Stimulated activated CD4-positive, alpha-beta T cell treated with anti-CD3 and anti-CD28 coated beads, Interleukin-2, amount 100 ng/mL, for 24 hours (primary cell): ENCODE data around the gene PCBP3.
"Not testable (repeated sequence)": the region's sequence is repeated elsewhere in the genome, so short reads cannot be mapped to it uniquely, and the experiment has no call there.

Experiments
- DNase-seq, 2 donors: peaks; one replicate each; pipeline ENCODE4 v3.0.0-alpha.2; 2020

The PCBP3 gene

DNA sequence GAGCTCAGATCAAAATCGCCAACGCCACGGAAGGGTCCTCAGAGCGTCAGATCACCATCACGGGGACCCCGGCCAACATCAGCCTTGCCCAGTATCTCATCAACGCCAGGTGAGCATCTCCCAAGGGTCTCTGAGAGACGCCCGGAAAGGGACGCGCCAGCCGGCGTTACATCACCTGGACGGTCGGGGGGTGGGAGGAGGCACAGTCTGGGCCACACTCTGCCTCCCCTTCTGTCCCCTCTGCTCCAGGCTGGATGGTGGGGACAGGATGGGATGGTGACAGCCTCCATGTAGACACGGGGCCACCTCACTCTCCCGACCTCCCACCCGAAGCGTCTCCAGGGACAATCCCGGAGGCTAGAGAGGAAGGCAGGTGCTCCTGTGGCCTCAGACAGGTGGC, 296.6 kb downstream of the PCBP3 start:
- DNase-seq = no peak

DNA sequence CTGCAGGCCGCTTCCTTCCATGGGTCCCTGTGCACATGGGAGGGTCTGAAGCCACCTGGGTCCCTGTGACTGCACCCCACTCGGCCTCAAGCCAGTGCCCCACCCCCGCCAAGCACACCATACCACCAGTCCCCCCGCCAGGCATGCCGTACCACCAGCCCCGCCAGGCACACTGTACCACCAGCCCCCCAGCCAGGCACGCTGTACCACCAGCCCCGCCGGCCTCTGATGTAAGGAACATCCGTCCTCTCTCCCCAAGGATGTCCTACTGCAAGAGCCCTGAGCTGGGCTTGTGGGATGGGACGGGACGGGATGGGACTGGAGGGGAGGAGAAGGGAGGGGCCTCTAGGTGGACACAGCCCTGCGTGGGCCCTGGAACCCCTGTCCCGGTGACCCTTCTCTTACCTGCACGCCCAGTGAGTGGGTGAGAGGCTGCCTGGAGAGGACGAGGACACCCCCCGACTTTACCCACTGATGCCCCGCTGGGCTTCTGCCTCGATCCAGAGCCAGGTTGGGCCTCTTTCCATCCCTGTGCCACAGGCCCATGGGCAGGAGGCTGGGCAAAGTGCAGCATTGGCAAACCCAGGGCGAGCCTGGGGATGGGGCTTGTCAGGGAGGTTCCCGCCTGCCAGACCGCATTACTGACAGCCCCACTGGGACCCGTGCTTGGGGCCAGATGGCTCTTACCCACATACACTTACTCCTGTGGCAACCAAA, 297.3 kb downstream of the PCBP3 start:
- no peak for DNase-seq

DNA sequence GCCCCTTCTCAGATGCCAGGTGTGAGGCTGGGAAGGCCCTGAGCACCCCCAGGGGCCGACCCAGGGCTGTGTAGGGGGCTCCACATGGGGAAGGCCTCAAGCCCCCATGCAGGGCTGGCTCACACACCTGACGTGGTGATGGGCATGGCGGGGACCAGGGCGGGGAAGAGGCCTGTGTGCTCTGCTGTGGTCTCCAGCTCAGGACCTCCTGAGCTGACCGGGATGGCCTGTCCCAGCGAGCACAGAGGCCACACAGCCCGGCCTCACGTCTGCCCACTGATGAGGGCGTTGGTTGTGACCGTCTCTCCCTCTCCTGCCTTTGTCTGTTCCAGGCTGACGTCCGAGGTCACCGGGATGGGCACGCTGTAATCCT, 297.8 kb downstream of the PCBP3 start:
- DNase-seq = no peak

DNA sequence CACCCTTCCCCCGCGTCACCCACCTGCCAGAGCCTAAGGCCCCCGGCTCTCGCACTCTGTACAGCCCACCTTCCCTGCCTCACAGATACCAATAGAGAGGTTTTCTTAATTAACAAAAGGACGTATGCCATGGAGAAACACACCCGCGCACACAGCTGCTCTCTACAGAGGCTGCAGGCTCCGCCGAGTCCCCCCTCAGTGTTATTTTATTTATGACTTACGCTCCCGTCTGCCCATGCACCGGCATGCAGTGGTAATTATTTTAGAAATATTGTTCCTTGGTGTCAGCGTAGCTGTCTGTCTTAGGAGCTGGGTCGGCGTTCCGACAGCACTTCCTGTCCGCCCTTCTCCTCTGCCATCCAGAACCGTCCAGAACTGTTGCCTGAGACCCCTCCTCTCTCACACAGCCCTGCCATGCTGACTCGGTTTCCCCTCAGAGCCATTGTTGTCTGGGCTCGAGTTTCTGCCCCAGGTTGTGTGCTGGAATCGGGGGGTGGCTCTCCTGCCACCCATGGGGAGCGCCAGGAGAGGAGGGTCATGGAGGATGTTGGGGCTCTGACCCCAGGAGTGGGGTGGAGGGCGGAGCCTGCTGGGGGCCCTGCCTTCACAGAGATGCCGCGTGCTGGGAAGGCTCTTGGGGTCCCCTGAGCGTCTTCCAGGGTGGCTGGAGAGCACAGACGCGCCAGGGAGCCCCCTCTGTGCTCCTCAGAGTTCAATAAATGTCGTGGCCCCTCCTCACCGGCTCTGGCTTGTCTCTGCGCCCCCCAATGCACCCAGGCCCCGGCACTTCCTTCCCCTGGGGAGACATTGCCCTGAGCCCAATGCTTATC, 298.4 kb downstream of the PCBP3 start:
- no peak for DNase-seq

DNA sequence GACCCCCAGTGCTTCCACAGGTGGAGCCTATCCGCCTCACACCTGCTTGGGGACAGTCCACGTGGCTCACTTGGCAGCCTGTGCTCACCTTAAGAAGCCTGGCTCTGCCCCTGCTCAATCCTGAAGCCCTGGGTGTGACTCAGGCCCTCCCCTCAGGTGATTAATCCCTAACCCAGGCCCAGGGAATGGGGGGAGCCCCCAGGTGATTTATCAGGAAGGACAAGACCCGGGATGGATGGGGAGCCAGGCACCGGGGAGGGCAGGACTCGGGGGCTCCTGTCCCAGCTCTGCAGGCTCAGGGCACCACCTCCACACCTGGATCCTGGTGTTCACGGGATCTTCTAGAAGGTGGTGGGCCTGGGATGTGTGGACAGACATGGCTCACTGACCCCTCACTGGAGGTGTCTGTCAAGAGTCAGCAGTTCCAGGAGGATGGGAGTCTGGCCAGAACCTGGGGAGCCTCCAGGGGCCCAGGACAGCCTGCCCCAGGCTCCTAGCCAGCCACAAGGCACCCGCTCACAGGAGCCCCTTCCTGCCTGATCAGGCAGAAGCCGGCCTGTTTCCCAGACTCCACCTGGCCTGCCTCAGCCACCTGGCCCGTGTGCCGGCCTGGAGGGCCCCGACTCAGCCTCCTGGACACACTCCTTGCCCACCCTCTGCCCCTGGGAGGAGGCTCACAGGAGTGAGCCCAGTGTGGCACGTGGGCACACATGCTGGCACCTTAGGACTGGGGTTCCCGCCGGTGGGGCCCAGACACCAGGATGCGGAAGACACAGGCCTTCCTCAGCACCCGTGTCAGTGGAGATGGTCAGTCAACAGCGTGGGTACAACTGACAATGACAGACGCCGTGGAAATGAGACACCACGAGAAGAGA, 299.5 kb downstream of the PCBP3 start:
- DNase-seq = no peak

DNA sequence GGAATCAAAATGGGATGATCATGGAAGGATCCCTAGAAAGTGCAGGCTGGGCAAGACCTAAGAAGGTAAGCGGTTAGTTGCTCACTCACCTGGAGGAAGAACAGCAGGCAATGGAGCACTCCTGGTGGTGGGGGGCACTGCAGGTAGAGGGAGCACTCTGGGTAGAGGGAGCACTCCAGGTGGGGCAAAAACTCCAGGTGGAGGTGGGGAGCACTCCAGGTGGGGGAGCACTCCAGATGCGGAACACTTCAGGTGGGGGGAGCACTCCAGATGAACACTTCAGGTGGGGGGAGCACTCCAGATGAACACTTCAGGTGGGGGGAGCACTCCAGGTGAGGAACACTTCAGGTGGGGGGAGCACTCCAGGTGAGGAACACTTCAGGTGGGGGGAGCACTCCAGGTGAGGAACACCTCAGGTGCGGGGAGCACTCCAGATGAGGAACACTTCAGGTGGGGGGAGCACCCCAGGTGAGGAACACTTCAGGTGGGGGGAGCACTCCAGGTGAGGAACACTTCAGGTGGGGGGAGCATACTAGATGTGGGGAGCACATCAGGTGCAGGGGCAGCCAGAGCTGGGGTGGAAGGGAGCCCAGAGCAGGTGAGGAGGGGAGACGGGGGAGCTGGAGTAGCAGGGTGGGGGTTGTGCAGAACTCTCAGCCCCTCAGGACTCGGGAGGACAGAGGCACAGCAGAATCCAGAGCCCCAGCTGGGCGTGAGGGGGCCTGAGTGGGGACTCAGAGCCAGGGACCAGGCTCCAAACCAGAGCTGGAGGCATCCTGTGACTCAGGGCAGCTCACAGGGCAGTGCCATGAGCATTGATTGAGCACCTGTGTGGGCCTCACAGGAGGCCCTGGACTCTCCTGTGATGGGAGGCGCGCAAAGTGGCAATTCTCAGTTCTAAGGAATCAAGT, 300.4 kb downstream of the PCBP3 start:
- DNase-seq = no peak

DNA sequence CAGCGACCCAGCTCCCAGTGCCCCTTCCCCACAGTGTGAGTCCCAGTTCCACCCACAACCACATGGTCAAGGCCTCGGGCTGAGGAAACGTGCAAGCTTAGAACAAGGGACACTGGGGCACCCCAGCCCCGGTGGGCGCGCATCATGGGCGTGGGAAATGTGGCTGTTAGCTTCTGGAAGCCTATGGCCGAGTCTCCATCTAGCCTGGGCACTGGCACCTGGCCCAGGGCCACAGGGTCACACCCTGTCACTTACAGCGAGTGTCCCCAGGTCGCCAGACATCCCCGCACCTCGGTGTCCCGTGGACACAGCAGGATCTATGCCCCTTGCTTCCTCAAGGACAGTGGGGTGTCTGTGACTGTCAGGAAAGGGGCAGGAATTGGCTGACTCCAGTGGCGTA, 301.1 kb downstream of the PCBP3 start:
- DNase-seq = no peak

DNA sequence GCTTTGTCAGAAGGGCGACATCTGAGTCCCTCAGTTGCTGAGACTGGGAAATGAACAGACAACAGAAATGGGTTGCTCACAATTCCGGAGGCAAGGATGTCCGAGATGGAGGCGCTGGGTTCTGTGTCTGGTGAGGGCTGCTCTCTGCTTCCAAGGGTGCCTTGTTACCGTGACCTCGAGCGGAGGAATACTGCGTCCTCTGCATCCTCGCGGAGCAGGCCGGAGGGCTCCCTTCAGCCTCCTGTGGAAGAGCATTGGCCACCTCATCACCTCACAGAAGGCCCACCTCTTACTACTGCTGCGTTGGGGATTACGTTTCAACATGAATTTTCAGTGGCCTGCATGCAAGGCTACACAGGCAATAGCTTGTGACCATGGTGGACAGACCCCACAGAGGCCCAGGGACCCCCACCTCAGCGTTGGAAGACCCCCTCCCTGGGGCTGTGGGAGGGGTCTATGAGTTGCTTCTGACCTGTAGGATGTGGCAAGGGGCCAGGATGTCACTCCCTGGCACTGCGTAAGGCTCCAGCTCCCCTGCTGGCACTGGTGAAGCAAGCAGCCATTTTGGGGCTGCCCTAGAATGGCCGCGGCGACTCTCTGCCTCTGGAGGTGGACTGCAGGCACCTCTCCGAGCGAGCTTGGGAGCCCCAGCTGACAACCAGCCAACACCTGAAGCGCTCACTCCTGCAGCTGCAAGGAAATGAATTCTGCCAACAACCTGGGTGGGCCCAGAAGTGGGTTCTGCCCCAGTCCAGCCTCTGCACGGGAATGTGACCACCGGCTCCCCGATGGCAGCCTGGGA, 301.7 kb downstream of the PCBP3 start:
- DNase-seq = no peak

DNA sequence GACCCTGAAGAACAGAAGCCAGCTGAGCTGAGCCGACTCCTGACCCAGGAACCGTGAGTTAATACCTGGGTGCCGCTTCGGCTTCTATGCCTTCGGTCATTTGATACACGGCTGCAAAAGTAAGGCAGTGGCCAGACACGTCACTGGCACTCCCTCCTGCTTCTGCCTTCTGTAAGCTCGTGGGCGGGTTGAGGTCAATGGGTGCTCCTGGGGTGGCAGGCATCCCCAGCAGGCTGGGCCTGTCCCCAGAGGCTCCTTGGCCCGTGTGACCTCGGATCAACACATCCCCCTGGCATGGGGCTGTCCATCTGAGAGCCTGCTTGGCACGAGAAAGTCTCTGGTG, 302.3 kb downstream of the PCBP3 start:
- DNase-seq = no peak

DNA sequence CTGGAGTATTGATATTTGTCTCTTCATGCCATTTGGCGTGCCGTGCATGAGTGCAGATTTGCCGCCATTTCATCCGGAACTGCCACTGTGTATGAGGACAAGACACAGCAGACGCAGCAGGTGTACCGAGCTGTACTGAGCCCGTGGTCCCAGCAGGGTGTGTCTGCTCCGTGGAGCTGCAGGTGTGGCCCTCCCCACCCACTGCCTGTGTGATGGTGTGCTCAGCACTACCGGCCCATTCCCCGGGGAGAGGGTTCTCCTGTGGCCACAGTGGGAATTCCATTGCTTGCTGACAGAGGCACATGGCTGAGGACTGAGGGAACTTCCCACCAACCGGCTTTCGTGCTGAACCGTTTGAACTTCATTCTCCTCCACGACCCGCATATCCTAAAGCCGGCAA, 303.8 kb downstream of the PCBP3 start:
- DNase-seq = no peak

DNA sequence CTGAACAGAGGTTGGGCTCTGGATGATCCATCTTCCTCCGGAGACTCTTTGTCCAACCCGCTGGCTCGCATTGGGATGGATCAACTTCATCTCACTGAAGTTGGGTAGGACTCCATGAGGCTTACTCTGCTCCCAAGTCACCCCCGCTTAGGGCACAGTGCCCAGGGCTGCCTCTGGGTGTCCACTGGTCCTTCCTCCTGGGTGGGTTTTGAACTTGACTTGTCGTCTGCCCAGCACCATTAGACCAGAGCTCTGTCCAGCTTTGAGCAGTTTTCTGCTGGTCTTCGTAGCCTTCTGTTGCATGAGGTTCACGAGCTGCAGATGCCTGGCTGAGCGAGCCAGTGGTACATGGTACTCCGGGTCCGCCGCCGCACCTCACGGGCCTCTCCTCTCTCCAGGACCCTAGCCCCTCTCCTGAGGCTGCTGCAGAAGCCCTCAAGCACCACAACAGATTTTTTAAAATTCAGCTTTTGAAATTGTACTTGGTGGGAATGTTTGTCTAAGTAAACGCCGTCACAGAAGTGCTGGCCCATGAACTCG, 304.3 kb downstream of the PCBP3 start:
- no peak for DNase-seq

DNA sequence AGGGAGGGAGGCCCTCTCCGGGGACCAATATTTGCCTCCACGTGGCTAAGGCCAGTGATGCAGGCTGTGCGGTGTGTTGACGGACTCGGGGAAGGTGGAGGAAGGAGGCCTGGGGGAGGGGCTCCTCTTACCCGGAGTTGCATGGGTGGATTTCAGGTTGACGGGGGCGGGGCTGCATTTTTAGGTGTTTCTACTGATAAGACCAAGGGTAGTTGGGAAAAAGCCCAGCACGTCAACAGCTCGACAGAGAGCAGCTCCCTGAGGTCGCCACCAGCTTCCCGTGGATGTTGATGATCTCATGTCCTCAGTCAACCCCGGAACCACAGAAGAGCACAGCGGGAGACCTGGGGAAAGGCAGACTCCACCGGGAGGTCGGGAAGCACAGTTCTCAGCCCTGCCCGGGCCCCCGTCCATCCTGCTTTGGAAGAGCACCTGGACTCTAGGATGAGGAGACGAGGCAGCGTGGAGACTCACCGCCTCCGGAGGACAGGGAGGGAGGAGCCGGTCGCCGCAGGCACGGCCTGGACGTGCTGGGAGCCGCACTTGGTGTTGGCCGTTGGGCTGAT, 305.1 kb downstream of the PCBP3 start:
- DNase-seq = no peak

DNA sequence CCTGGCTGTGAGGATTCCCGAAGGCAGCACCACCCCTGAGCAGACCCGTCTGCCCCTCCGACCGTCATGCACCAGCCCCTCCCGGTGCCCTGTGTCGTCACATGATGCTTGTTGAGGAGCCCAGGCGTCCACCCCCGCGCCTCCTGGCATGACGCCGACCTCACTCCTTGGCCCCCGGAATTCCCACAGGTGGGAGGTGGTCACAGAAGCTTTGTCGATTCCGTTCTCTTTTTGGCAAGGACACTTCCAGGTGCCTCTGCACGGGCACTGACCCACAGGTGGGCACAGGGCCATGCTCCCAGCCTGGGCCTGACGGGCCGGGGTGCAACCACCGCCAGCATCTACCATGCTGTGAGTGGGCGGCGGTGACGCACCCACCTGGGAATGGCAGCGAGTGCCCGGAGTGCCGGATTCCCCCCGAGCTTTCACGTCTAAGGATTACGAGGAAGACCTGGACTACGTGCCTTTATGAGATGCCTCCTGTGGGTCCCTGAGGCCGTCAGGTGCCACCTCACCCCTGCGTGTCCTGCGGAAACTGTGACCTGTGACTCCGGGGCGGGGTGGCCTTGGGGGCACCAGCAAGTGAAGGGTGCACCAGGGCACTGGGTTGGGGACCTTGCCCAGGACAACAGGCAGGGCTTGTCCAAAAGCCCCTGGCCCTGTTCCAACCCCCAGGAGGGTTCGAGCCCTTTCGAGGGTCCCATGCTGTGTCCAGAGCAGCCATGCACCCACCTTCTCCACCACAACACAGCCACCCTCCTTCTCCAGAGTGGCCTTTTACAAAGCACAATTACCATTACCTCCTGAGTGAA, 306.6 kb downstream of the PCBP3 start:
- no peak for DNase-seq

DNA sequence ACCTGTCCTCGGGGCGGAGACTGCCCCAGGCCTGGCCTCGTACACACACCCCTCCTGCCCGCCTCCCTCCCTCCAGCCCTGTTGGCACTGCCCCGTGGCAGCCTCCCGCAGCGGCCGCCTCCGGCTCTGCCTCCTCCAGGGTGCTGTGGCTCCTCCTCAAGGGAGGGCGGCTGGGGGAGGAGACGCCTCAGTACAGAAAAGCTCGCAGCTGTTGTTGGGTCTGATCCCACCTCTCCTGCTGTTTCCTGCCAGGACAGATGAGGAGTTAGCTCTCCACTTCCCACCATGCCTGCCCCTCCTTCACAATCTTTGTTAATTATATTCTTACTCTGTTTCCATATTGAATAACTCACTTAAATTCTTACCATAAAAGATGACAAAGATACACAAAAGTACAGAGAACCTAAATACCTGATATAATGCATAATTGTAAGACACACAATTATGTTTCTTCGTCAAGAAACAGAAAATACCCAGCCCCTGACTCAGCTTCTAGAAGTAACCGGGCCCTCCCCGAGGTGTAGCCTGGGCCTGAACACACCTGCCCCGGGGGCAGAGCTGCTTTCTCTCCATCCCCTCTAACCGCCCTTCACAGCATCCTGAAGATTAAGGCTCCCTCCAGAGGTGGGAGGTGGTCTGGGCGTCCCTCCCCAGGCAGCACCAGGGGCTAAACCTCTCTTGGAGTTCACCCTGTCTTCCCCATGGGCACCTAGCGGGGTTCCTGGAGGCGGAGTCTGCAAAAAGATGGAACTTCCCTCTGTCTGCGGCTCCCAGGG, 307.4 kb downstream of the PCBP3 start:
- no peak for DNase-seq

DNA sequence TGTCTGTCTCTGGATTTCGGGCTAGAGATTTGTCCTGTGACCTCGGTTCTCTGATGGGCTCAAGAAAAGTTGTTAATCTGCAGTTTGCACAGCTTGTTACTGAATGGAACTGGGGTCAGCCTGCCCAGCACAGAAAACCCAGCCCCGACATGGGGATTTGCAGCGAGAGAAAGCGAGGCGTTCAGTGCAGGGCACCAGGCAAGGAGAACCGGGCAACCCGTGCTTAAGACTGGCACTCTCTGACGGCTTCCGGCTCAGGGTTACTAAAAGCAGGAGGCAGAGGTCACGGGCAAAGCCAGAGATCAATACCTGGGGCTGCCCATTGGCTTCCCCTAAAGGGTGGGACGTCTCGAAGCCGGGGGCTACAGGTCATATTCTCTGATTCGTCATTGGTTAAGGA, 308.2 kb downstream of the PCBP3 start:
- DNase-seq = no peak

DNA sequence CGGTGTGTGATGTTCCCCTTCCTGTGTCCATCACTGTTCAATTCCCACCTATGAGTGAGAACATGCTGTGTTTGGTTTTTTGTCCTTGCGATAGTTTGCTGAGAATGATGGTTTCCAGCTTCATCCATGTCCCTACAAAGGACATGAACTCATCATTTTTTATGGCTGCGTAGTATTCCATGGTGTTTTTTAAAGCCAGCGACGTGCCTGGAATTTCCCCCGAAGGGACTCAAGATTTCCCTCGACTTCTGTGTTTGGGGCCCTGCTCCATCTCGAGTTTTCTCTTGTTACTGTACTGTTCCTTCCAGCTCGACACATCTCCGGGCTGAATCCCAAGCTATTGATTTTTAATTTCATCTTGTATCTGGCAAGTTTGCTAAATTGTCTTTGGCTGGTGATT, 309.0 kb downstream of the PCBP3 start:
- DNase-seq = not testable (repeated sequence)

DNA sequence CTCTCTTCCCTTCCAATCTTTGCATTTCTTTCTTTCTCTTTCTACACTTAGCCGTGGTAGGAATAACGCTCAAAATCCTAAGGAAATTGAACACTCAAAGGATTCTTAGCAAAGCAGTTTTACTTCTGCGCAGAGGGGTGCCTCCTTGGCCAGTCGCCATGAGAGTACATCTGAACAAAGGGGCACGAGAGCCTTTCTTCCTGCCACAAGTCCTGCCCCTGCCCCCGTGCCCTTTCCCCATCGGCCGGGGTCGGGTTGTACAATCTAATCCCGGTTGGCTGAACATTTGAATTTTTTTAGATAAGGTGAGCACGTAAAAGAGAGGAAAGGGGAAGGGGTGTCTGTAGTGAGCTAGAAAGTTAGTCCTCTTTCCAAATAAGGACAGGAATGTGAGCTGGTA, 309.4 kb downstream of the PCBP3 start:
- no peak for DNase-seq

DNA sequence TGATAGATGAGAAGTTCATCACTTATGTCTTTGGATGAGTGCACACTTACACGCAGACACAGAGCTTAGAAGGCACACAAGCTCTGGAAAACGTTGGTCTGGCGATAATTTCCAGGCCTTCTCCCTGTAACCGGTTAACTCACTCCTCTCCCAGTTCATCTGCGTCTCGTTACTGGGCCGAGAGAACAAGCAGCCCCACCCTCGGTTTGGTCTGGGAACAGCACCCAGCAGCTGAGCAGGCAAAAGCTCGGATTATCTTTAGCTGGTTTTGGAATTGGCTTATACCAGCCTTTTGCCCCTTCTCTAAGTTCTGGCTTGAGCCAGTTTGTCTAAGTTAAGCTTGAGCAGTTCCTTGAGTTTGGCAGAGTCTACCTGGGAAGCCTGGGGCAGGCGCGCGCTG, 310.7 kb downstream of the PCBP3 start:
- DNase-seq = no peak

DNA sequence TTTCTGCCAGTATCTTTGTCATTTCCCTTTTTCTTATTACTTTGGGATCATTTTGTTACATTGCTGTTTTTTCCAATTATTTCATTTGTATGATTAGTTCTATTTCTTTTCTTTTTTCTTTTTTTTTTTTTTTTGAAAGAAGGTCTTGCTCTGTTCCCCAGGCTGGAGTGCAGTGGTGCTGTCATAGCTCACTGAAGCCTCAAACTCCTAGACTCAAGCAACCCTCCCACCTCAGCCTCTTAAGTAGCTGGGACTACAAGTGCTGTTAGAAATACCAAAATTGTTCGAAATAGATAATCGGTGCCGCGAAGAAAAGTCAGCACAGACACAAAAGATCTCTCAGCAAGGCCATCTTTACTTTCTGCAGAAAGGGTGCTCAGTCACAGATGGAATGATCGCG, 311.4 kb downstream of the PCBP3 start:
- no peak for DNase-seq
